Caco-2 (cell line): ENCODE results near the gene LDLR. TPM values are rescaled to one million over a fixed set of nuclear protein-coding genes. Genes with fewer than 3 reads are reported as not detected.
"Not testable (repeated sequence)": the region's sequence is repeated elsewhere in the genome, so short reads cannot be mapped to it uniquely, and the experiment has no call there.

Experiments used
- BruUV-seq: library from RNA; stranded (reverse); fragments of 400-500 nt; replicated peaks from 2 replicates; lab custom pipeline; 2021; lab: Mats Ljungman, UMichigan
- CTCF ChIA-PET: fragments of 300-600 bp; sonication (Branson Sonifier 250); formaldehyde crosslinking; loops from one replicate; lab custom pipeline; 2022; ENCODE audit warnings: antibody characterized with exemption; lab: Charles Lee
- POLR2A ChIA-PET: fragments of 300-600 bp; sonication (Branson Sonifier 250); formaldehyde crosslinking; loops from one replicate; lab custom pipeline; 2022; ENCODE audit warnings: antibody characterized with exemption; lab: Charles Lee
- DNase-seq, 2 experiments: peaks; one replicate each; pipeline versions ENCODE4 v3.0.0 to v3.0.0-alpha.2; 2020 to 2022
- H3K27me3 ChIP-seq: replicated peaks from 2 replicates; pipeline ENCODE4 v1.6.0; 2011; ENCODE audit warnings: low read length; ENCODE audit not compliant: control insufficient read depth, insufficient read depth
- H3K36me3 ChIP-seq: 2 replicates; pipeline ENCODE4 v1.5.1; 2011; ENCODE audit warnings: low read length; ENCODE audit not compliant: control insufficient read depth, insufficient read depth
- H3K4me1 ChIP-seq: fragments of 250-450 bp; sonication (Bioruptor Pico); 2 replicates; pipeline ENCODE4 v1.5.1; 2020; ENCODE audit warnings: mild to moderate bottlenecking
- H3K4me3 ChIP-seq: 2 replicates; pipeline ENCODE4 v1.5.1; 2011; ENCODE audit warnings: low read depth, mild to moderate bottlenecking, control low read depth, low read length
- H3K9me3 ChIP-seq: fragments of 250-450 bp; sonication (Bioruptor Pico); 2 replicates; pipeline ENCODE4 v1.5.1; 2020; ENCODE audit warnings: mild to moderate bottlenecking, moderate library complexity
- H3K27ac Mint-ChIP-seq: one replicate; pipeline ENCODE4 v1.8.0; 2022; ENCODE audit warnings: mixed read lengths; ENCODE audit not compliant: unreplicated experiment
- H3K27me3 Mint-ChIP-seq: one replicate; pipeline ENCODE4 v1.8.0; 2022; ENCODE audit warnings: mixed read lengths; ENCODE audit not compliant: insufficient read depth, unreplicated experiment
- H3K36me3 Mint-ChIP-seq: one replicate; pipeline ENCODE4 v1.8.0; 2022; ENCODE audit warnings: mild to moderate bottlenecking, mixed read lengths; ENCODE audit not compliant: insufficient read depth, unreplicated experiment
- H3K4me1 Mint-ChIP-seq: one replicate; pipeline ENCODE4 v1.8.0; 2022; ENCODE audit warnings: low read depth, mixed read lengths; ENCODE audit not compliant: unreplicated experiment
- H3K4me3 Mint-ChIP-seq: one replicate; pipeline ENCODE4 v1.8.0; 2022; ENCODE audit warnings: mild to moderate bottlenecking, moderate library complexity, mixed read lengths; ENCODE audit not compliant: unreplicated experiment
- H3K9me3 Mint-ChIP-seq: one replicate; pipeline ENCODE4 v1.8.0; 2022; ENCODE audit warnings: mixed read lengths; ENCODE audit not compliant: unreplicated experiment
- intact Hi-C: fragments of 100-400 bp; cut with micrococcal nuclease; formaldehyde crosslinking; loops from one replicate; pipeline ENCODE4 v1.10.0; 2022; ENCODE audit not compliant: unreplicated experiment
- total RNA-seq: library from RNA; stranded (reverse); gene quantifications from 2 replicates; pipeline ENCODE4 v1.2.3, GENCODE V29; 2022
- TF ChIP-seq, protein P1 (sequence below), 2 experiments: fragments of 200-600 bp in 1 of 2; IDR thresholded peaks; 1 replicate in 1 of 2; 2 replicates in 1 of 2; pipeline versions ENCODE4 v1.5.1 to v1.8.0; 2011 to 2022; ENCODE audit warnings: antibody characterized with exemption in 1 of 2, control low read depth in 1 of 2, inconsistent platforms in 1 of 2, low read depth in 1 of 2, low read length in 1 of 2, mild to moderate bottlenecking in 1 of 2, moderate library complexity in 1 of 2; ENCODE audit not compliant: insufficient read depth in 1 of 2, severe bottlenecking in 1 of 2, unreplicated experiment in 1 of 2

The LDLR gene
- total RNA-seq, 1 experiment from 2014 or later = 68.9 TPM

DNA sequence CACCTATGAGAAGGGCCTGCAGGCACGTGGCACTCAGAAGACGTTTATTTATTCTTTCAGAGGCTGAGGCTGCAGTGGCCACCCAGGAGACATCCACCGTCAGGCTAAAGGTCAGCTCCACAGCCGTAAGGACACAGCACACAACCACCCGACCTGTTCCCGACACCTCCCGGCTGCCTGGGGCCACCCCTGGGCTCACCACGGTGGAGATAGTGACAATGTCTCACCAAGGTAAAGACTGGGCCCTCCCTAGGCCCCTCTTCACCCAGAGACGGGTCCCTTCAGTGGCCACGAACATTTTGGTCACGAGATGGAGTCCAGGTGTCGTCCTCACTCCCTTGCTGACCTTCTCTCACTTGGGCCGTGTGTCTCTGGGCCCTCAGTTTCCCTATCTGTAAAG is 33.9 kb downstream of the LDLR start:
- ChIA-PET CTCF (interaction anchor here (0.6 kb wide), 2 partner anchors 28 to 49 kb away, joined by 3 read pairs; no protein-coding TSS in a partner anchor), POLR2A (interaction anchor here (0.7 kb wide), 1 partner anchor 33 kb away, joined by 4 read pairs; no protein-coding TSS in a partner anchor)
- no peaks in the 10 kb centered on the region for H3K27me3 ChIP-seq
- Mint-ChIP-seq H3K27me3 (no peaks in the 10 kb centered on the region), H3K9me3 (no peaks in the 10 kb centered on the region), H3K27ac (no peak overlapping the region), H3K4me3 (no peak overlapping the region), H3K36me3 (peaks cover 98% of the 10 kb centered on the region), H3K4me1 (no peaks in the 10 kb centered on the region)
- BruUV-seq = no TSS peak
- TF ChIP-seq, protein P1, sequence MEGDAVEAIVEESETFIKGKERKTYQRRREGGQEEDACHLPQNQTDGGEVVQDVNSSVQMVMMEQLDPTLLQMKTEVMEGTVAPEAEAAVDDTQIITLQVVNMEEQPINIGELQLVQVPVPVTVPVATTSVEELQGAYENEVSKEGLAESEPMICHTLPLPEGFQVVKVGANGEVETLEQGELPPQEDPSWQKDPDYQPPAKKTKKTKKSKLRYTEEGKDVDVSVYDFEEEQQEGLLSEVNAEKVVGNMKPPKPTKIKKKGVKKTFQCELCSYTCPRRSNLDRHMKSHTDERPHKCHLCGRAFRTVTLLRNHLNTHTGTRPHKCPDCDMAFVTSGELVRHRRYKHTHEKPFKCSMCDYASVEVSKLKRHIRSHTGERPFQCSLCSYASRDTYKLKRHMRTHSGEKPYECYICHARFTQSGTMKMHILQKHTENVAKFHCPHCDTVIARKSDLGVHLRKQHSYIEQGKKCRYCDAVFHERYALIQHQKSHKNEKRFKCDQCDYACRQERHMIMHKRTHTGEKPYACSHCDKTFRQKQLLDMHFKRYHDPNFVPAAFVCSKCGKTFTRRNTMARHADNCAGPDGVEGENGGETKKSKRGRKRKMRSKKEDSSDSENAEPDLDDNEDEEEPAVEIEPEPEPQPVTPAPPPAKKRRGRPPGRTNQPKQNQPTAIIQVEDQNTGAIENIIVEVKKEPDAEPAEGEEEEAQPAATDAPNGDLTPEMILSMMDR (IDR thresholded peaks at IDR 0.05; ENCODE audit: insufficient read depth in 1 of 2, low read depth in 1 of 2, low read length in 1 of 2, severe bottlenecking in 1 of 2, unreplicated experiment in 1 of 2) = no peak
- intact Hi-C loops = no loop called here
- peaks cover 18% of the 10 kb centered on the region for H3K36me3 ChIP-seq
- no peaks in the 10 kb centered on the region for H3K9me3 ChIP-seq
- H3K4me1 ChIP-seq = no peaks in the 10 kb centered on the region
- DNase-seq = no peak
- H3K4me3 ChIP-seq = no peak overlapping the region

DNA sequence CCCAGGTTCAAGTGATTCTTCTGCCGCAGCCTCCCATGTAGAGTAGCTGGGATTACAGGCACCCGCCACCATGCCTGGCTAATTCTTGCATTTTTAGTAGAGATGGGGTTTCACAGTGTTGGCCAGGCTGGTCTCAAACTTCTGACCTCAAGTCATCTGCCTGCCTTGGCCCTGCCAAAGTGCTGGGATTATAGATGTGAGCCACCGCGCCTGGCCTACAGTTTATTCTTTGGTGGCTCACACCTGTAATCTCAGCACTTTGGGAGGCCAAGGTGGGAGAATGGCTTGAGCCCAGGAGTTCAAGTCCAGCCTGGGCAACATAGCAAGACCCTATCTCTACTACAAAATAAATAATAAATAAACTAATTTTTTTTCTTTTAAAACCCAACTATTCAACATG is 34.9 kb downstream of the LDLR start:
- H3K4me1 Mint-ChIP-seq, H3K4me3 ChIP-seq, H3K9me3 ChIP-seq, POLR2A ChIA-PET, H3K27me3 Mint-ChIP-seq, intact Hi-C loops, DNase-seq, H3K4me3 Mint-ChIP-seq, H3K27ac Mint-ChIP-seq, CTCF ChIA-PET, H3K4me1 ChIP-seq, H3K9me3 Mint-ChIP-seq, H3K27me3 ChIP-seq, BruUV-seq: not testable (repeated sequence)
- H3K36me3 ChIP-seq = peaks cover 18% of the 10 kb centered on the region
- peaks cover 98% of the 10 kb centered on the region for H3K36me3 Mint-ChIP-seq

- H3K9me3 Mint-ChIP-seq = no peaks in the 10 kb centered on the region
- intact Hi-C loops = no loop called here
- H3K4me1 ChIP-seq = peaks cover 12% of the 10 kb centered on the region
- H3K4me3 Mint-ChIP-seq = no peak overlapping the region
- no peak overlapping the region for H3K4me3 ChIP-seq
- H3K27me3 ChIP-seq = no peaks in the 10 kb centered on the region
- DNase-seq = peak; percentile 81 to 84
- no peaks in the 10 kb centered on the region for H3K4me1 Mint-ChIP-seq
- CTCF ChIA-PET = interaction anchor here (0.6 to 1.0 kb wide), 13 partner anchors 9 to 1540 kb away, joined by 3 to 7 read pairs (median 4); partner anchors contain the start of genes LDLR and MAN2B1
- POLR2A ChIA-PET = no interaction called here
- H3K27me3 Mint-ChIP-seq = no peaks in the 10 kb centered on the region
- H3K36me3 Mint-ChIP-seq = peaks cover 98% of the 10 kb centered on the region
- TF ChIP-seq, protein P1 (IDR thresholded peaks at IDR 0.05; ENCODE audit: insufficient read depth in 1 of 2, low read depth in 1 of 2, low read length in 1 of 2, severe bottlenecking in 1 of 2, unreplicated experiment in 1 of 2) = peak; percentile 76 to 80
- BruUV-seq = no TSS peak
- no peak overlapping the region for H3K27ac Mint-ChIP-seq
- no peaks in the 10 kb centered on the region for H3K9me3 ChIP-seq
- H3K36me3 ChIP-seq = peaks cover 17% of the 10 kb centered on the region
These were observed 36.9 kb downstream of the LDLR start for GRCh38 chr19:11125994-11126685.
